ENCODE measurements around the gene CMAS.
A peak's percentile ranks its signal among the peaks of the same experiment; 100 is the strongest.
"Not testable (repeated sequence)": the region's sequence is repeated elsewhere in the genome, so short reads cannot be mapped to it uniquely, and the experiment has no call there.

Gene CMAS

GRCh38 chr12:22048351-22049041, 2.5 kb downstream of the CMAS start:
- DNase-seq = no peak

GRCh38 chr12:22050078-22050477, 4.1 kb downstream of the CMAS start:
- DNase-seq = no peak

- no peak for DNase-seq
Measured at GRCh38 chr12:22051114-22051698, 5.2 kb downstream of the CMAS start.

- DNase-seq = not testable (repeated sequence)
Measured at GRCh38 chr12:22052994-22053393, 7.0 kb downstream of the CMAS start.

GRCh38 chr12:22054155-22054554, 8.1 kb downstream of the CMAS start:
- DNase-seq = no peak

- DNase-seq = no peak
Measured at GRCh38 chr12:22056607-22057006, 10.6 kb downstream of the CMAS start.

- no peak for DNase-seq
Measured at GRCh38 chr12:22059976-22060647, 14.1 kb downstream of the CMAS start.

- DNase-seq = no peak
Measured at GRCh38 chr12:22064968-22065367, 18.9 kb downstream of the CMAS start.

GRCh38 chr12:22066310-22066709, 20.3 kb downstream of the CMAS start:
- no peak for DNase-seq

- no peak for DNase-seq
Measured at GRCh38 chr12:22069851-22070250, 23.8 kb downstream of the CMAS start.

GRCh38 chr12:22082190-22082701, 36.2 kb downstream of the CMAS start:
- no peak for DNase-seq

- no peak for DNase-seq
Measured at GRCh38 chr12:22083167-22083566, 37.1 kb downstream of the CMAS start.

- no peak for DNase-seq
Measured at GRCh38 chr12:22084852-22085251, 38.8 kb downstream of the CMAS start.

GRCh38 chr12:22088886-22089285, 42.9 kb downstream of the CMAS start:
- no peak for DNase-seq

GRCh38 chr12:22089486-22089885, 43.5 kb downstream of the CMAS start:
- no peak for DNase-seq

- not testable (repeated sequence) for DNase-seq
Measured at GRCh38 chr12:22099062-22099461, 53.0 kb downstream of the CMAS start.

- peak; percentile 12 for DNase-seq
Measured at GRCh38 chr12:22100958-22101748, 55.1 kb downstream of the CMAS start.

GRCh38 chr12:22101749-22102243, 55.8 kb downstream of the CMAS start:
- DNase-seq = peak; percentile 17

GRCh38 chr12:22103418-22103817, 57.4 kb downstream of the CMAS start:
- no peak for DNase-seq

- no peak for DNase-seq
Measured at GRCh38 chr12:22105542-22105941, 59.5 kb downstream of the CMAS start.

- DNase-seq = no peak
Measured at GRCh38 chr12:22110176-22110575, 64.2 kb downstream of the CMAS start.
